NCI-H510A treated with DMSO at 0.1 percent for 48 hours (cell line): Measurements from ENCODE around the gene LIX1L.

ENCODE experiments used
- DNase-seq: peaks from one replicate; lab custom pipeline; 2025; lab: John Stamatoyannopoulos, UW

The LIX1L gene

GRCh38 chr1:145985502-145986439 lies 28.0 kb upstream of the LIX1L start:
- peak; percentile 86 for DNase-seq

- DNase-seq, result no peak
Observed at GRCh38 chr1:145985129-145985501, 27.3 kb upstream of the LIX1L start.

GRCh38 chr1:145983960-145984830 lies 26.4 kb upstream of the LIX1L start:
- DNase-seq, result no peak

- no peak for DNase-seq
Observed at GRCh38 chr1:145983206-145983675, 25.4 kb upstream of the LIX1L start.

- DNase-seq, result no peak
Observed at GRCh38 chr1:145982010-145982723, 24.4 kb upstream of the LIX1L start.

- no peak for DNase-seq
Observed at GRCh38 chr1:145980457-145980994, 22.7 kb upstream of the LIX1L start.

- DNase-seq, result no peak
Observed at GRCh38 chr1:145979746-145980456, 22.1 kb upstream of the LIX1L start.

GRCh38 chr1:145978854-145979745 lies 21.3 kb upstream of the LIX1L start:
- DNase-seq, result peak; percentile 96

GRCh38 chr1:145978471-145978853 lies 20.6 kb upstream of the LIX1L start:
- no peak for DNase-seq

- DNase-seq, result peak; percentile 95
Observed at GRCh38 chr1:145977486-145978470, 20.0 kb upstream of the LIX1L start.

- DNase-seq, result no peak
Observed at GRCh38 chr1:145977016-145977415, 19.2 kb upstream of the LIX1L start.

- no peak for DNase-seq
Observed at GRCh38 chr1:145975216-145975615, 17.4 kb upstream of the LIX1L start.

GRCh38 chr1:145974721-145975120 lies 16.9 kb upstream of the LIX1L start:
- no peak for DNase-seq

- no peak for DNase-seq
Observed at GRCh38 chr1:145972580-145972979, 14.8 kb upstream of the LIX1L start.

- DNase-seq, result no peak
Observed at GRCh38 chr1:145967288-145967687, 9.5 kb upstream of the LIX1L start.

- no peak for DNase-seq
Observed at GRCh38 chr1:145965119-145965744, 7.4 kb upstream of the LIX1L start.

- peak; percentile 91 for DNase-seq
Observed at GRCh38 chr1:145964328-145965118, 6.7 kb upstream of the LIX1L start, which contains the start of the genes ANKRD34A and POLR3GL. ANKRD34A (minus strand) TSS chr1:145964575; CDS start chr1:145961759, 2,816 bp downstream. POLR3GL (plus strand) TSS chr1:145964690; CDS start chr1:145974866, 10,176 bp downstream.
